ENCODE measurements around the gene NRG4.
"Not testable (repeated sequence)": the region's sequence is repeated elsewhere in the genome, so short reads cannot be mapped to it uniquely, and the experiment has no call there.

The NRG4 gene

GRCh38 chr15:76057332-76058000 lies 45.2 kb upstream of the NRG4 start:
- in situ Hi-C loops (cut with MboI; ENCODE audit: low sequenced_read_pairs, unreplicated experiment), result loop anchor here (10.0 kb wide), 1 partner anchor 87 kb away; no protein-coding TSS in a partner anchor
- DNase-seq (ENCODE audit: low spot score), result peak; percentile 56
- TF ChIP-seq, protein P1, sequence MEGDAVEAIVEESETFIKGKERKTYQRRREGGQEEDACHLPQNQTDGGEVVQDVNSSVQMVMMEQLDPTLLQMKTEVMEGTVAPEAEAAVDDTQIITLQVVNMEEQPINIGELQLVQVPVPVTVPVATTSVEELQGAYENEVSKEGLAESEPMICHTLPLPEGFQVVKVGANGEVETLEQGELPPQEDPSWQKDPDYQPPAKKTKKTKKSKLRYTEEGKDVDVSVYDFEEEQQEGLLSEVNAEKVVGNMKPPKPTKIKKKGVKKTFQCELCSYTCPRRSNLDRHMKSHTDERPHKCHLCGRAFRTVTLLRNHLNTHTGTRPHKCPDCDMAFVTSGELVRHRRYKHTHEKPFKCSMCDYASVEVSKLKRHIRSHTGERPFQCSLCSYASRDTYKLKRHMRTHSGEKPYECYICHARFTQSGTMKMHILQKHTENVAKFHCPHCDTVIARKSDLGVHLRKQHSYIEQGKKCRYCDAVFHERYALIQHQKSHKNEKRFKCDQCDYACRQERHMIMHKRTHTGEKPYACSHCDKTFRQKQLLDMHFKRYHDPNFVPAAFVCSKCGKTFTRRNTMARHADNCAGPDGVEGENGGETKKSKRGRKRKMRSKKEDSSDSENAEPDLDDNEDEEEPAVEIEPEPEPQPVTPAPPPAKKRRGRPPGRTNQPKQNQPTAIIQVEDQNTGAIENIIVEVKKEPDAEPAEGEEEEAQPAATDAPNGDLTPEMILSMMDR (IDR thresholded peaks at IDR 0.05; ENCODE audit: borderline replicate concordance, control extremely low read depth, extremely low read depth, insufficient read depth, missing control alignments), result peak; percentile 53

DNA sequence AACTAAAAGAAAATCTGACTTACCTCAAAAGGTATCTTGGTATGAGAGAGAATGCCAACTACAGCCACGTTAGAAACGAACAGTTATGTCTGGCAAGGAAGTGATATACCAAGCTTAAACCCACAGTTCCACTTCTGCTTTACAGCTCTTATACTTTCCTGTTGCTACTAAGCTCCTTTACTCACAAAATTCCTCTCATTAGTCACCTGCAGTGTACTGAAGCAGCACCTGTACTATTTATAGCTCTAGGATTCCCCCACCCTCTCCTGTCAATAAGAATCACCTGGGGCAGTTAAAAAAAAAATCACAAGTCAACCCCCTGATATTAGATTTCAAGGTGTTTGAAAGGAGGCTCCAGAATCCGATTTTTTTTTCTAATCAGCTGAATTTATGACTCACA lies 44.7 kb upstream of the NRG4 start:
- peak; percentile 56 for DNase-seq (ENCODE audit: low spot score)
- TF ChIP-seq, protein P1 (IDR thresholded peaks at IDR 0.05; ENCODE audit: borderline replicate concordance, control extremely low read depth, extremely low read depth, insufficient read depth, missing control alignments), result no peak
- in situ Hi-C loops (cut with MboI; ENCODE audit: low sequenced_read_pairs, unreplicated experiment), result loop anchor here (10.0 kb wide), 1 partner anchor 88 kb away; no protein-coding TSS in a partner anchor

DNA sequence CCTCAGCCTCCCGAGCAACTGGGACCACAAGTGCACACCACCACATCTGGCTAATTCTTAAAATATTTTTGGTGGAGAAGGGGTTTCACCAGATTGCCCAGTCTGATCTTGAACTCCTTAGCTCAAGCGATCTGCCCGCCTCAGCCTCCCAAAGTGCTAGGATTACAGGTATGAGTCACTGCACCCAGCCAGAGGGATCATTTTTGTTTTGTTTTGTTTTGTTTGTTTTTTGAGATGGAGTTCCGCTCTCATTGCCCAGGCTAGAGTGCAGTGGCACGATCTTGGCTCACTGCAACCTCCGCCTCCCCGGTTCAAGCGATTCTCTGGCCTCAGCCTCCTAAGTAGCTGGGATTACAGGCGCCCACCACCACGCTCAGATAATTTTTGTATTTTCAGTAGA lies 42.0 kb upstream of the NRG4 start:
- not testable (repeated sequence) for DNase-seq (ENCODE audit: low spot score)
- in situ Hi-C loops (cut with MboI; ENCODE audit: low sequenced_read_pairs, unreplicated experiment), result loop anchor here (10.0 kb wide), 1 partner anchor 91 kb away; no protein-coding TSS in a partner anchor

GRCh38 chr15:76038512-76038911 lies 26.3 kb upstream of the NRG4 start:
- TF ChIP-seq, protein P1 (IDR thresholded peaks at IDR 0.05; ENCODE audit: borderline replicate concordance, control extremely low read depth, extremely low read depth, insufficient read depth, missing control alignments), result no peak
- in situ Hi-C loops (cut with MboI; ENCODE audit: low sequenced_read_pairs, unreplicated experiment), result no loop called here
- no peak for DNase-seq (ENCODE audit: low spot score)

GRCh38 chr15:76035593-76035992 lies 23.4 kb upstream of the NRG4 start:
- DNase-seq (ENCODE audit: low spot score), result no peak
- in situ Hi-C loops (cut with MboI; ENCODE audit: low sequenced_read_pairs, unreplicated experiment), result no loop called here
- TF ChIP-seq, protein P1 (IDR thresholded peaks at IDR 0.05; ENCODE audit: borderline replicate concordance, control extremely low read depth, extremely low read depth, insufficient read depth, missing control alignments), result no peak

DNA sequence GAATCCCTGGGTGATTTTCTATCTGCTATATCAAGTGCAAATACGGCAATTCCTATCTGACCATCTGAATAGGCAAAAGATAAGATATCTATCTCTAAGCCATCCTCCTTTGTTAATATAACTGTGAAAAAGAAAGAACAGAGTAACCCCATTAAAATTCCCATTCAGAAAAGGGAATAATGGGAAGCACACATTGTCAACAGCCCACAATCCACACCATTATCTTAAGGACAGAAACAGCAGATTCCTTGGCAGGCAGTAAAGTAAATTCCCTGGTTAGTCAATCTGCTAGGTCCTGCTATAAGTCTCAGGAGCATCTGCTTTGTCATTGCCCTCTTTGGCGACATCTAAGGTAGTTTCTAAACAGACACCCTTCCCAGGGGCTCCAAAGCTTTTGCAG lies 21.9 kb upstream of the NRG4 start:
- TF ChIP-seq, protein P1 (IDR thresholded peaks at IDR 0.05; ENCODE audit: borderline replicate concordance, control extremely low read depth, extremely low read depth, insufficient read depth, missing control alignments), result no peak
- in situ Hi-C loops (cut with MboI; ENCODE audit: low sequenced_read_pairs, unreplicated experiment), result no loop called here
- no peak for DNase-seq (ENCODE audit: low spot score)

DNA sequence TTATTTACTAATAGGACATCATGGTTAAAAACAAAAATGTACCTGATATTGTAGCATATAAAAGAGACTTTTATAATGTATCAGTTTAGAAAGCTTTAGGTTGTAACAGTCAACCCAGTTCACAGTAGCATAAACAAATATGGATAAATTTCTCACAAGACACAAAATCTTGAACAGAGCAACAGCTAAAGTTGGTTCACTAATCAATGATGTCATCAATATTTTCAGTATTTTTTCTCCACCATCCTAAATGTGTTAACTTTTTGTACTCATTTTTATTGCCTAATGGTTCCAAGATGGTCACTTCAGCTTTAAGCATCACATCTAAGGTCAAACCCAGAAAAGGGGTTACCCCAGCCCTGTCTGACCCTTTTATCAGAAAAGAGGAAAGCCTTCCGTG lies 21.2 kb upstream of the NRG4 start:
- no peak for DNase-seq (ENCODE audit: low spot score)
- TF ChIP-seq, protein P1 (IDR thresholded peaks at IDR 0.05; ENCODE audit: borderline replicate concordance, control extremely low read depth, extremely low read depth, insufficient read depth, missing control alignments), result no peak
- in situ Hi-C loops (cut with MboI; ENCODE audit: low sequenced_read_pairs, unreplicated experiment), result no loop called here
